H9 (cell line): Measurements from ENCODE around the gene AK5. TPM values are rescaled to one million over a fixed set of nuclear protein-coding genes. Genes with fewer than 3 reads are reported as not detected.

ENCODE experiments used
- DNase-seq: peaks from one replicate; pipeline ENCODE4 v3.0.0-alpha.2; 2017
- H2AFZ ChIP-seq: one replicate; pipeline ENCODE4 v1.6.1; 2013; ENCODE audit warnings: mild to moderate bottlenecking, low read length, control low read depth, moderate library complexity
- H2AK5ac ChIP-seq: 2 replicates; pipeline ENCODE4 v1.6.1; 2013; ENCODE audit warnings: low read length, control low read depth, mixed read lengths; ENCODE audit not compliant: insufficient read length
- H2BK120ac ChIP-seq: one replicate; pipeline ENCODE4 v1.6.1; 2013; ENCODE audit warnings: low read depth, mild to moderate bottlenecking, low read length, control low read depth, inconsistent platforms; ENCODE audit not compliant: poor library complexity, severe bottlenecking
- H2BK12ac ChIP-seq: 2 replicates; pipeline ENCODE4 v1.6.1; 2013; ENCODE audit warnings: low read length, control low read depth, mixed read lengths, low read depth; ENCODE audit not compliant: insufficient read length
- H2BK15ac ChIP-seq: 2 replicates; pipeline ENCODE4 v1.6.1; 2013; ENCODE audit warnings: low read depth, low read length, control low read depth
- H2BK20ac ChIP-seq: one replicate; pipeline ENCODE4 v1.6.1; 2013; ENCODE audit warnings: low read depth, mild to moderate bottlenecking, low read length, control low read depth, inconsistent platforms; ENCODE audit not compliant: poor library complexity, severe bottlenecking
- H2BK5ac ChIP-seq: 2 replicates; pipeline ENCODE4 v1.6.1; 2013; ENCODE audit warnings: low read length, control low read depth, mixed read lengths; ENCODE audit not compliant: insufficient read length
- H3K14ac ChIP-seq: 2 replicates; pipeline ENCODE4 v1.6.1; 2013; ENCODE audit warnings: low read length, control low read depth; ENCODE audit not compliant: insufficient read depth
- H3K18ac ChIP-seq: 2 replicates; pipeline ENCODE4 v1.6.1; 2013; ENCODE audit warnings: low read depth, mild to moderate bottlenecking, mixed read lengths, low read length, control low read depth; ENCODE audit not compliant: insufficient read length
- H3K23ac ChIP-seq: 2 replicates; pipeline ENCODE4 v1.6.1; 2013; ENCODE audit warnings: low read length, control low read depth, mixed read lengths, low read depth; ENCODE audit not compliant: insufficient read length
- H3K23me2 ChIP-seq: 2 replicates; pipeline ENCODE4 v1.6.1; 2013; ENCODE audit warnings: low read depth, mild to moderate bottlenecking, mixed read lengths, low read length, control low read depth; ENCODE audit not compliant: insufficient read length, poor library complexity, severe bottlenecking
- H3K27ac ChIP-seq: 2 replicates; pipeline ENCODE4 v1.5.1; 2013; ENCODE audit warnings: low read length, control low read depth, mixed read lengths, low read depth; ENCODE audit not compliant: insufficient read length
- H3K27me3 ChIP-seq: 2 replicates; pipeline ENCODE4 v1.6.1; 2013; ENCODE audit warnings: low read length, control low read depth, inconsistent platforms; ENCODE audit not compliant: insufficient read depth
- H3K4ac ChIP-seq: 2 replicates; pipeline ENCODE4 v1.6.1; 2013; ENCODE audit warnings: low read depth, mild to moderate bottlenecking, control low read depth, inconsistent platforms, low read length, moderate library complexity
- H3K4me1 ChIP-seq: 2 replicates; pipeline ENCODE4 v1.6.1; 2013; ENCODE audit warnings: low read length, control low read depth, inconsistent platforms; ENCODE audit not compliant: insufficient read depth
- H3K4me2 ChIP-seq: 2 replicates; pipeline ENCODE4 v1.6.1; 2013; ENCODE audit warnings: low read length, control low read depth, mixed read lengths; ENCODE audit not compliant: insufficient read length, insufficient read depth
- H3K56ac ChIP-seq: 2 replicates; pipeline ENCODE4 v1.6.1; 2013; ENCODE audit warnings: low read depth, mild to moderate bottlenecking, mixed read lengths, low read length, control low read depth; ENCODE audit not compliant: insufficient read length
- H3K79me1 ChIP-seq: 2 replicates; pipeline ENCODE4 v1.6.1; 2013; ENCODE audit warnings: low read depth, mild to moderate bottlenecking, moderate library complexity, low read length, control low read depth, inconsistent platforms; ENCODE audit not compliant: insufficient read depth, poor library complexity, severe bottlenecking
- H3K79me2 ChIP-seq: 2 replicates; pipeline ENCODE4 v1.6.1; 2013; ENCODE audit warnings: low read length, control low read depth, inconsistent platforms; ENCODE audit not compliant: insufficient read depth
- H3K9ac ChIP-seq: 2 replicates; pipeline ENCODE4 v1.6.1; 2013; ENCODE audit warnings: low read length, control low read depth, mixed read lengths; ENCODE audit not compliant: insufficient read length; ENCODE audit errors: extremely low read depth
- H3K9me3 ChIP-seq: one replicate; pipeline ENCODE4 v1.6.1; 2013; ENCODE audit warnings: low read depth, low read length, inconsistent platforms; ENCODE audit not compliant: control insufficient read depth
- H3T11ph ChIP-seq: one replicate; pipeline ENCODE4 v1.6.1; 2013; ENCODE audit warnings: mild to moderate bottlenecking, low read length, control low read depth, inconsistent platforms
- H4K20me1 ChIP-seq: one replicate; pipeline ENCODE4 v1.6.1; 2013; ENCODE audit not compliant: control insufficient read depth, insufficient read length, insufficient read depth
- H4K5ac ChIP-seq: 2 replicates; pipeline ENCODE4 v1.6.1; 2013; ENCODE audit warnings: low read depth, mild to moderate bottlenecking, mixed read lengths, low read length, control low read depth; ENCODE audit not compliant: insufficient read length
- H4K8ac ChIP-seq: replicated peaks from 2 replicates; pipeline ENCODE4 v1.6.1; 2013; ENCODE audit warnings: low read length, control low read depth, mixed read lengths, low read depth; ENCODE audit not compliant: insufficient read length
- H4K91ac ChIP-seq: 2 replicates; pipeline ENCODE4 v1.6.1; 2013; ENCODE audit warnings: low read depth, mild to moderate bottlenecking, moderate library complexity, mixed read lengths, low read length, control low read depth; ENCODE audit not compliant: insufficient read length
- H3K27ac Mint-ChIP-seq, 3 experiments: 2 replicates in 2 of 3; 3 replicates in 1 of 3; pipeline ENCODE4 v1.8.0; 2020 to 2021; ENCODE audit warnings: mixed read lengths in 3 of 3, mild to moderate bottlenecking in 1 of 3, moderate library complexity in 1 of 3
- H3K27me3 Mint-ChIP-seq: 2 replicates; pipeline ENCODE4 v1.8.0; 2021; ENCODE audit warnings: low read depth, mild to moderate bottlenecking, moderate library complexity, mixed read lengths
- H3K36me3 Mint-ChIP-seq, 3 experiments: 2 replicates in 2 of 3; 3 replicates in 1 of 3; pipeline ENCODE4 v1.8.0; 2020 to 2021; ENCODE audit warnings: low read depth in 3 of 3, mixed read lengths in 3 of 3; ENCODE audit not compliant: insufficient read depth in 1 of 3
- H3K4me1 Mint-ChIP-seq, 2 experiments: 2 replicates each; pipeline ENCODE4 v1.8.0; 2020; ENCODE audit warnings: mixed read lengths in 2 of 2
- H3K4me3 Mint-ChIP-seq, 2 experiments: 2 replicates in 1 of 2; 3 replicates in 1 of 2; pipeline ENCODE4 v1.8.0; 2020 to 2021; ENCODE audit warnings: mild to moderate bottlenecking in 2 of 2, mixed read lengths in 2 of 2, moderate library complexity in 1 of 2
- H3K9me3 Mint-ChIP-seq, 2 experiments: 2 replicates in 1 of 2; 3 replicates in 1 of 2; pipeline ENCODE4 v1.8.0; 2020; ENCODE audit warnings: mild to moderate bottlenecking in 2 of 2, mixed read lengths in 2 of 2, moderate library complexity in 1 of 2
- WGBS: extraction: QIAGEN DNeasy Blood & Tissue Kit; methylation state at CpG from one replicate; pipeline ENCODE4 v1.1.7; 2013; ENCODE audit warnings: missing lambda C conversion rate, low lambda C conversion rate, mixed read lengths; ENCODE audit not compliant: insufficient read length; ENCODE audit errors: extremely low coverage; 5-methylcytosine and 5-hydroxymethylcytosine counted together
- total RNA-seq: library from RNA; stranded (reverse); gene quantifications from 2 replicates; pipeline ENCODE4 v1.2.1, GENCODE V29; 2021
- TF ChIP-seq, protein P1 (sequence below): fragments of 200-600 bp; sonication (generic); conservative IDR thresholded peaks from 3 replicates; pipeline ENCODE4 v1.8.0; 2021; ENCODE audit warnings: antibody characterized with exemption, mild to moderate bottlenecking

AK5 gene
- total RNA-seq, 1 experiment from 2014 or later = 2.5 TPM

GRCh38 chr1:77382366-77382765 lies 100.5 kb downstream of the AK5 start:
- no peak for DNase-seq
- H3K9ac ChIP-seq = no peak overlapping the region
- Mint-ChIP-seq H3K36me3 (no peaks in the 10 kb centered on the region), H3K4me3 (no peak overlapping the region), H3K9me3 (no peaks in the 10 kb centered on the region), H3K4me1 (peaks cover 9 to 11% of the 10 kb centered on the region in 2 experiments), H3K27ac (no peak overlapping the region), H3K27me3 (no peaks in the 10 kb centered on the region)
- no peak overlapping the region for H2BK15ac ChIP-seq
- no peaks in the 10 kb centered on the region for H3K27me3 ChIP-seq
- H3K23ac ChIP-seq = no peak overlapping the region
- H3K79me1 ChIP-seq = no peaks in the 10 kb centered on the region
- no peak overlapping the region for H3K27ac ChIP-seq
- no peak overlapping the region for H2BK120ac ChIP-seq
- no peak overlapping the region for H3K4ac ChIP-seq
- H4K20me1 ChIP-seq = no peaks in the 10 kb centered on the region
- no peaks in the 10 kb centered on the region for H3K23me2 ChIP-seq
- TF ChIP-seq, protein P1, sequence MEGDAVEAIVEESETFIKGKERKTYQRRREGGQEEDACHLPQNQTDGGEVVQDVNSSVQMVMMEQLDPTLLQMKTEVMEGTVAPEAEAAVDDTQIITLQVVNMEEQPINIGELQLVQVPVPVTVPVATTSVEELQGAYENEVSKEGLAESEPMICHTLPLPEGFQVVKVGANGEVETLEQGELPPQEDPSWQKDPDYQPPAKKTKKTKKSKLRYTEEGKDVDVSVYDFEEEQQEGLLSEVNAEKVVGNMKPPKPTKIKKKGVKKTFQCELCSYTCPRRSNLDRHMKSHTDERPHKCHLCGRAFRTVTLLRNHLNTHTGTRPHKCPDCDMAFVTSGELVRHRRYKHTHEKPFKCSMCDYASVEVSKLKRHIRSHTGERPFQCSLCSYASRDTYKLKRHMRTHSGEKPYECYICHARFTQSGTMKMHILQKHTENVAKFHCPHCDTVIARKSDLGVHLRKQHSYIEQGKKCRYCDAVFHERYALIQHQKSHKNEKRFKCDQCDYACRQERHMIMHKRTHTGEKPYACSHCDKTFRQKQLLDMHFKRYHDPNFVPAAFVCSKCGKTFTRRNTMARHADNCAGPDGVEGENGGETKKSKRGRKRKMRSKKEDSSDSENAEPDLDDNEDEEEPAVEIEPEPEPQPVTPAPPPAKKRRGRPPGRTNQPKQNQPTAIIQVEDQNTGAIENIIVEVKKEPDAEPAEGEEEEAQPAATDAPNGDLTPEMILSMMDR = no peak
- no peaks in the 10 kb centered on the region for H3K9me3 ChIP-seq
- no peak overlapping the region for H2BK5ac ChIP-seq
- H3K18ac ChIP-seq = no peak overlapping the region
- no peak overlapping the region for H4K5ac ChIP-seq
- no peak overlapping the region for H4K8ac ChIP-seq
- no peak overlapping the region for H3K56ac ChIP-seq
- H4K91ac ChIP-seq = no peak overlapping the region
- H3K4me1 ChIP-seq = no peaks in the 10 kb centered on the region
- H2AK5ac ChIP-seq = no peak overlapping the region
- H2AFZ ChIP-seq = no peak overlapping the region
- H3K4me2 ChIP-seq = no peak overlapping the region
- H3K14ac ChIP-seq = no peak overlapping the region
- H2BK20ac ChIP-seq = no peak overlapping the region
- no peak overlapping the region for H3T11ph ChIP-seq
- WGBS = no CpG with 5 or more reads among the region's 3 CpGs
- H2BK12ac ChIP-seq = no peak overlapping the region
- H3K79me2 ChIP-seq = no peaks in the 10 kb centered on the region
